SK-N-SH (cell line): Measurements from ENCODE around the gene SPOP. TPM values are rescaled to one million over a fixed set of nuclear protein-coding genes. Genes with fewer than 3 reads are reported as not detected.

Experiments
- CTCF ChIA-PET: fragments of 300-600, 350-600 bp; formaldehyde crosslinking; extraction: SDS; loops from one replicate; lab custom pipeline; 2021; lab: Yijun Ruan, JAX
- POLR2A ChIA-PET: fragments of 350-600 bp; sonication (Branson Sonifier 250); formaldehyde crosslinking; extraction: SDS; loops from one replicate; lab custom pipeline; 2020; ENCODE audit warnings: antibody characterized with exemption, inconsistent platforms; lab: Yijun Ruan, JAX
- DNase-seq: peaks from one replicate; pipeline ENCODE4 v3.0.0; 2012
- H2AFZ ChIP-seq: fragments of 200-600 bp; sonication (generic); 2 replicates; pipeline ENCODE4 v1.8.1; 2016; ENCODE audit warnings: antibody characterized with exemption, mild to moderate bottlenecking, low read depth
- H3F3A ChIP-seq: fragments of 200-600 bp; sonication (generic); replicated peaks from 2 replicates; pipeline ENCODE3; 2016; ENCODE audit warnings: antibody characterized with exemption, mild to moderate bottlenecking; ENCODE audit not compliant: insufficient read depth
- H3K27ac ChIP-seq, 2 experiments: fragments of 200-500 bp in 1 of 2; fragments of 200-600 bp in 1 of 2; sonication (Bioruptor generic) in 1 of 2; sonication (generic), shearing (Covaris generic) in 1 of 2; 2 replicates each; pipeline versions ENCODE4 v1.5.1 to v1.6.1; 2014 to 2016; ENCODE audit warnings: low read depth in 2 of 2, inconsistent platforms in 1 of 2, low read length in 1 of 2, mild to moderate bottlenecking in 1 of 2, mixed read lengths in 1 of 2
- H3K27me3 ChIP-seq: fragments of 200-600 bp; sonication (generic), shearing (Covaris generic); 2 replicates; pipeline ENCODE4 v1.6.1; 2016; ENCODE audit warnings: mixed run types; ENCODE audit not compliant: insufficient read depth
- H3K36me3 ChIP-seq, 2 experiments: fragments of 200-500 bp in 1 of 2; fragments of 200-600 bp in 1 of 2; sonication (Bioruptor generic) in 1 of 2; sonication (generic) in 1 of 2; replicated peaks in 1 of 2; 2 replicates each; pipeline versions ENCODE3 to v1.5.1; 2014 to 2016; ENCODE audit warnings: low read length in 1 of 2, mild to moderate bottlenecking in 1 of 2; ENCODE audit not compliant: insufficient read depth in 2 of 2, control insufficient read depth in 1 of 2
- H3K4me1 ChIP-seq, 2 experiments: fragments of 200-500 bp in 1 of 2; fragments of 200-600 bp in 1 of 2; sonication (Bioruptor generic) in 1 of 2; sonication (generic), shearing (Covaris generic) in 1 of 2; 2 replicates each; pipeline versions ENCODE4 v1.5.1 to v1.6.1; 2014 to 2016; ENCODE audit warnings: low read depth in 1 of 2, low read length in 1 of 2, mixed run types in 1 of 2; ENCODE audit not compliant: insufficient read depth in 2 of 2, control insufficient read depth in 1 of 2
- H3K4me2 ChIP-seq: fragments of 200-600 bp; sonication (generic), shearing (Covaris generic); 2 replicates; pipeline ENCODE4 v1.6.1; 2017; ENCODE audit warnings: mixed run types
- H3K4me3 ChIP-seq, 2 experiments: fragments of 200-500 bp in 1 of 2; fragments of 200-600 bp in 1 of 2; sonication (Bioruptor generic) in 1 of 2; sonication (generic), shearing (Covaris generic) in 1 of 2; 2 replicates each; pipeline versions ENCODE4 v1.5.1 to v1.8.1; 2014 to 2016; ENCODE audit warnings: low read depth in 2 of 2, inconsistent platforms in 1 of 2, low read length in 1 of 2, mild to moderate bottlenecking in 1 of 2, mixed read lengths in 1 of 2, moderate library complexity in 1 of 2
- H3K79me2 ChIP-seq: fragments of 200-600 bp; sonication (generic); 2 replicates; pipeline ENCODE4 v1.8.1; 2017; ENCODE audit warnings: mild to moderate bottlenecking; ENCODE audit not compliant: insufficient read depth
- H3K9ac ChIP-seq: fragments of 200-600 bp; sonication (generic); 2 replicates; pipeline ENCODE4 v1.6.1; 2017; ENCODE audit warnings: mixed run types
- H3K9me2 ChIP-seq: fragments of 200-600 bp; sonication (generic); 2 replicates; pipeline ENCODE4 v1.6.1; 2017; ENCODE audit warnings: mixed run types
- H3K9me3 ChIP-seq: fragments of 200-600 bp; sonication (generic); 2 replicates; pipeline ENCODE4 v1.6.1; 2017; ENCODE audit warnings: mixed run types, mild to moderate bottlenecking, moderate library complexity
- H4K20me1 ChIP-seq: fragments of 200-600 bp; sonication (generic); 2 replicates; pipeline ENCODE4 v1.6.1; 2017; ENCODE audit warnings: mild to moderate bottlenecking, mixed run types; ENCODE audit not compliant: insufficient read depth
- CHD2 ChIP-seq: fragments of 150-350 bp; IDR thresholded peaks from 2 replicates; pipeline ENCODE4 v1.6.1; 2018; ENCODE audit warnings: low read length; ENCODE audit not compliant: partially characterized antibody
- ELF1 ChIP-seq: IDR thresholded peaks from 2 replicates; pipeline ENCODE4 v1.4.0; 2012
- JUND ChIP-seq: IDR thresholded peaks from 2 replicates; pipeline ENCODE4 v1.4.0; 2012
- MEF2A ChIP-seq: IDR thresholded peaks from 2 replicates; pipeline ENCODE4 v1.4.0; 2012; ENCODE audit warnings: low read depth, borderline replicate concordance
- NRF1 ChIP-seq: IDR thresholded peaks from 2 replicates; pipeline ENCODE4 v1.6.1; 2012; ENCODE audit warnings: low read depth, mild to moderate bottlenecking, low read length
- POLR2AphosphoS5 ChIP-seq: IDR thresholded peaks from 2 replicates; pipeline ENCODE4 v1.6.1; 2012; ENCODE audit warnings: low read depth, low read length
- RAD21 ChIP-seq: IDR thresholded peaks from 2 replicates; pipeline ENCODE4 v1.6.1; 2012; ENCODE audit warnings: mild to moderate bottlenecking, low read length
- ZBTB33 ChIP-seq: IDR thresholded peaks from 2 replicates; pipeline ENCODE4 v1.4.0; 2012; ENCODE audit warnings: low read depth, borderline replicate concordance
- WGBS: methylation state at CpG from one replicate; pipeline ENCODE4 v1.1.6; 2017; ENCODE audit warnings: low lambda C conversion rate; 5-methylcytosine and 5-hydroxymethylcytosine counted together
- polyA plus RNA-seq, 3 experiments: library from polyadenylated mRNA; depleted of rRNA; stranded (reverse); fragments of >200 nt; gene quantifications; 2 replicates each; pipeline ENCODE4 v1.2.3, GENCODE V29; 2012
- TF ChIP-seq, protein P1 (sequence below): IDR thresholded peaks from 2 replicates; pipeline ENCODE4 v1.6.1; 2012; ENCODE audit warnings: mild to moderate bottlenecking, low read depth, low read length, moderate library complexity
- TF ChIP-seq, protein P2 (sequence below): fragments of 150-350 bp; IDR thresholded peaks from 2 replicates; pipeline ENCODE4 v1.6.1; 2016; ENCODE audit warnings: mild to moderate bottlenecking, low read depth, low read length
- TF ChIP-seq, protein P3 (sequence below): fragments of 150-350 bp; IDR thresholded peaks from 2 replicates; pipeline ENCODE4 v1.6.1; 2017; ENCODE audit warnings: antibody characterized with exemption, low read length, low read depth, borderline replicate concordance

The SPOP gene
- polyA plus RNA-seq, 1 of the 3 experiments (the other 2 are of a cell fraction): 54.0 TPM

GRCh38 chr17:49576917-49577649 lies 100.8 kb downstream of the SPOP start:
- H3K27me3 ChIP-seq: peaks cover under 1% of the 10 kb centered on the region; the same call in 1 of the 2 replicates
- no peak overlapping the region for H3K27ac ChIP-seq
- H3K79me2 ChIP-seq: no peaks in the 10 kb centered on the region
- peak overlapping the region; percentile 47; the same call in 1 of the 2 replicates for H3K9ac ChIP-seq
- H3K9me2 ChIP-seq: no peaks in the 10 kb centered on the region
- H3K9me3 ChIP-seq: no peaks in the 10 kb centered on the region
- peaks cover 9% of the 10 kb centered on the region for H3F3A ChIP-seq
- TF ChIP-seq CHD2: no peak
- no peak for TF ChIP-seq MEF2A
- TF ChIP-seq, protein P1, sequence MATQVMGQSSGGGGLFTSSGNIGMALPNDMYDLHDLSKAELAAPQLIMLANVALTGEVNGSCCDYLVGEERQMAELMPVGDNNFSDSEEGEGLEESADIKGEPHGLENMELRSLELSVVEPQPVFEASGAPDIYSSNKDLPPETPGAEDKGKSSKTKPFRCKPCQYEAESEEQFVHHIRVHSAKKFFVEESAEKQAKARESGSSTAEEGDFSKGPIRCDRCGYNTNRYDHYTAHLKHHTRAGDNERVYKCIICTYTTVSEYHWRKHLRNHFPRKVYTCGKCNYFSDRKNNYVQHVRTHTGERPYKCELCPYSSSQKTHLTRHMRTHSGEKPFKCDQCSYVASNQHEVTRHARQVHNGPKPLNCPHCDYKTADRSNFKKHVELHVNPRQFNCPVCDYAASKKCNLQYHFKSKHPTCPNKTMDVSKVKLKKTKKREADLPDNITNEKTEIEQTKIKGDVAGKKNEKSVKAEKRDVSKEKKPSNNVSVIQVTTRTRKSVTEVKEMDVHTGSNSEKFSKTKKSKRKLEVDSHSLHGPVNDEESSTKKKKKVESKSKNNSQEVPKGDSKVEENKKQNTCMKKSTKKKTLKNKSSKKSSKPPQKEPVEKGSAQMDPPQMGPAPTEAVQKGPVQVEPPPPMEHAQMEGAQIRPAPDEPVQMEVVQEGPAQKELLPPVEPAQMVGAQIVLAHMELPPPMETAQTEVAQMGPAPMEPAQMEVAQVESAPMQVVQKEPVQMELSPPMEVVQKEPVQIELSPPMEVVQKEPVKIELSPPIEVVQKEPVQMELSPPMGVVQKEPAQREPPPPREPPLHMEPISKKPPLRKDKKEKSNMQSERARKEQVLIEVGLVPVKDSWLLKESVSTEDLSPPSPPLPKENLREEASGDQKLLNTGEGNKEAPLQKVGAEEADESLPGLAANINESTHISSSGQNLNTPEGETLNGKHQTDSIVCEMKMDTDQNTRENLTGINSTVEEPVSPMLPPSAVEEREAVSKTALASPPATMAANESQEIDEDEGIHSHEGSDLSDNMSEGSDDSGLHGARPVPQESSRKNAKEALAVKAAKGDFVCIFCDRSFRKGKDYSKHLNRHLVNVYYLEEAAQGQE: no peak
- TF ChIP-seq RAD21: no peak
- TF ChIP-seq, protein P2, sequence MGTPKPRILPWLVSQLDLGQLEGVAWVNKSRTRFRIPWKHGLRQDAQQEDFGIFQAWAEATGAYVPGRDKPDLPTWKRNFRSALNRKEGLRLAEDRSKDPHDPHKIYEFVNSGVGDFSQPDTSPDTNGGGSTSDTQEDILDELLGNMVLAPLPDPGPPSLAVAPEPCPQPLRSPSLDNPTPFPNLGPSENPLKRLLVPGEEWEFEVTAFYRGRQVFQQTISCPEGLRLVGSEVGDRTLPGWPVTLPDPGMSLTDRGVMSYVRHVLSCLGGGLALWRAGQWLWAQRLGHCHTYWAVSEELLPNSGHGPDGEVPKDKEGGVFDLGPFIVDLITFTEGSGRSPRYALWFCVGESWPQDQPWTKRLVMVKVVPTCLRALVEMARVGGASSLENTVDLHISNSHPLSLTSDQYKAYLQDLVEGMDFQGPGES: no peak
- TF ChIP-seq, protein P3, sequence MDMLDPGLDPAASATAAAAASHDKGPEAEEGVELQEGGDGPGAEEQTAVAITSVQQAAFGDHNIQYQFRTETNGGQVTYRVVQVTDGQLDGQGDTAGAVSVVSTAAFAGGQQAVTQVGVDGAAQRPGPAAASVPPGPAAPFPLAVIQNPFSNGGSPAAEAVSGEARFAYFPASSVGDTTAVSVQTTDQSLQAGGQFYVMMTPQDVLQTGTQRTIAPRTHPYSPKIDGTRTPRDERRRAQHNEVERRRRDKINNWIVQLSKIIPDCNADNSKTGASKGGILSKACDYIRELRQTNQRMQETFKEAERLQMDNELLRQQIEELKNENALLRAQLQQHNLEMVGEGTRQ: no peak
- TF ChIP-seq POLR2AphosphoS5: no peak
- no peak for TF ChIP-seq ELF1
- TF ChIP-seq JUND: no peak
- TF ChIP-seq NRF1: no peak
- TF ChIP-seq ZBTB33: no peak
- peak overlapping the region; percentile 67 to 83 for H3K4me3 ChIP-seq
- ChIA-PET POLR2A (no interaction called here), CTCF (interaction anchor here (0.7 to 48.9 kb wide), 19 partner anchors 9 to 274 kb away, joined by 3 to 2107 read pairs (median 6); partner anchors contain the start of genes SLC35B1 and SPOP)
- H3K4me1 ChIP-seq: peaks cover 3 to 19% of the 10 kb centered on the region in 2 experiments; a peak in 2 of 4 replicates
- H2AFZ ChIP-seq: peak overlapping the region; percentile 94; the same call in 1 of the 2 replicates
- H3K36me3 ChIP-seq: no peaks in the 10 kb centered on the region
- peak overlapping the region; percentile 99 for H3K4me2 ChIP-seq
- 54% methylated on average over 16 of the region's 22 CpGs for WGBS
- no peaks in the 10 kb centered on the region for H4K20me1 ChIP-seq
- no peak for DNase-seq
